Breast epithelium (tissue), 3 donors: ENCODE measurements around the gene ITPR1.

ENCODE experiments used
- CTCF ChIP-seq, 3 donors: fragments of 450-650 bp; IDR thresholded peaks; one replicate each; pipeline ENCODE4 v1.5.1; 2016 to 2017; ENCODE audit warnings: antibody characterized with exemption in 3 of 3, mild to moderate bottlenecking in 3 of 3, moderate library complexity in 3 of 3
- POLR2A ChIP-seq: fragments of 450-650 bp; IDR thresholded peaks from one replicate; pipeline ENCODE4 v1.6.1; 2016; ENCODE audit warnings: antibody characterized with exemption, mild to moderate bottlenecking, moderate library complexity
- POLR2AphosphoS5 ChIP-seq, 3 donors: sonication (generic); formaldehyde crosslinking; IDR thresholded peaks; one replicate each; pipeline ENCODE4 v1.6.1; 2017; ENCODE audit warnings: antibody characterized with exemption in 3 of 3

GRCh38 chr3:4476496-4476895 lies 16.7 kb upstream of the ITPR1 start:
- TF ChIP-seq CTCF (IDR thresholded peaks at IDR 0.05), result no peak
- no peak for TF ChIP-seq POLR2A
- TF ChIP-seq POLR2AphosphoS5 (IDR thresholded peaks at IDR 0.05), result no peak
